HUES6 (cell line): ENCODE results near the gene PTPN3.
"Not testable (repeated sequence)": the region's sequence is repeated elsewhere in the genome, so short reads cannot be mapped to it uniquely, and the experiment has no call there.

Experiments used
- H3K27ac ChIP-seq: 2 replicates; pipeline ENCODE4 v1.7.0; 2013; ENCODE audit warnings: low read depth, mild to moderate bottlenecking, low read length, inconsistent platforms
- H3K27me3 ChIP-seq: 2 replicates; pipeline ENCODE4 v1.6.1; 2013; ENCODE audit warnings: low read length; ENCODE audit not compliant: control insufficient read depth, insufficient read depth
- H3K36me3 ChIP-seq: 2 replicates; pipeline ENCODE4 v1.6.1; 2013; ENCODE audit warnings: low read length; ENCODE audit not compliant: control insufficient read depth, insufficient read depth
- H3K4me1 ChIP-seq: 2 replicates; pipeline ENCODE4 v1.6.1; 2013; ENCODE audit warnings: low read length; ENCODE audit not compliant: control insufficient read depth, insufficient read depth
- H3K4me3 ChIP-seq: 2 replicates; pipeline ENCODE4 v1.5.1; 2013; ENCODE audit warnings: low read depth, low read length
- H3K9ac ChIP-seq: one replicate; pipeline ENCODE4 v1.6.1; 2013; ENCODE audit warnings: mild to moderate bottlenecking, low read length
- H3K9me3 ChIP-seq: 2 replicates; pipeline ENCODE4 v1.6.1; 2013; ENCODE audit warnings: low read depth, low read length; ENCODE audit not compliant: control insufficient read depth, insufficient read depth

PTPN3 gene

GRCh38 chr9:109520475-109521132 lies 22.5 kb upstream of the PTPN3 start:
- no peak overlapping the region for H3K27ac ChIP-seq
- no peaks in the 10 kb centered on the region for H3K36me3 ChIP-seq
- H3K27me3 ChIP-seq = no peaks in the 10 kb centered on the region; the same call in 1 of the 2 replicates
- no peak overlapping the region for H3K9ac ChIP-seq
- no peak overlapping the region for H3K4me3 ChIP-seq
- no peaks in the 10 kb centered on the region for H3K4me1 ChIP-seq
- H3K9me3 ChIP-seq = no peaks in the 10 kb centered on the region

GRCh38 chr9:109519366-109519765 lies 21.3 kb upstream of the PTPN3 start:
- Histone ChIP-seq H3K4me3 (no peak overlapping the region), H3K27me3 (no peaks in the 10 kb centered on the region; the same call in 1 of the 2 replicates), H3K36me3 (no peaks in the 10 kb centered on the region), H3K4me1 (no peaks in the 10 kb centered on the region), H3K9ac (no peak overlapping the region), H3K9me3 (no peaks in the 10 kb centered on the region), H3K27ac (no peak overlapping the region)

GRCh38 chr9:109518621-109519335 lies 20.7 kb upstream of the PTPN3 start:
- no peaks in the 10 kb centered on the region; the same call in 1 of the 2 replicates for H3K27me3 ChIP-seq
- no peaks in the 10 kb centered on the region for H3K36me3 ChIP-seq
- no peak overlapping the region for H3K4me3 ChIP-seq
- no peaks in the 10 kb centered on the region for H3K9me3 ChIP-seq
- no peak overlapping the region for H3K9ac ChIP-seq
- H3K4me1 ChIP-seq = no peaks in the 10 kb centered on the region
- no peak overlapping the region for H3K27ac ChIP-seq

GRCh38 chr9:109517901-109518377 lies 19.8 kb upstream of the PTPN3 start:
- Histone ChIP-seq H3K4me1 (no peaks in the 10 kb centered on the region), H3K4me3 (no peak overlapping the region), H3K9me3 (no peaks in the 10 kb centered on the region), H3K36me3 (no peaks in the 10 kb centered on the region), H3K27ac (no peak overlapping the region), H3K9ac (no peak overlapping the region), H3K27me3 (no peaks in the 10 kb centered on the region; the same call in 1 of the 2 replicates)

- Histone ChIP-seq H3K36me3 (no peaks in the 10 kb centered on the region), H3K9ac (no peak overlapping the region), H3K4me1 (no peaks in the 10 kb centered on the region), H3K27ac (no peak overlapping the region), H3K4me3 (no peak overlapping the region), H3K9me3 (no peaks in the 10 kb centered on the region), H3K27me3 (no peaks in the 10 kb centered on the region; the same call in 1 of the 2 replicates)
Measured at GRCh38 chr9:109513871-109514270, 15.8 kb upstream of the PTPN3 start.

- Histone ChIP-seq H3K9me3 (no peaks in the 10 kb centered on the region), H3K4me3 (no peak overlapping the region), H3K27me3 (no peaks in the 10 kb centered on the region; the same call in 1 of the 2 replicates), H3K4me1 (no peaks in the 10 kb centered on the region), H3K9ac (no peak overlapping the region), H3K36me3 (no peaks in the 10 kb centered on the region), H3K27ac (no peak overlapping the region)
Measured at GRCh38 chr9:109512170-109512756, 14.2 kb upstream of the PTPN3 start.

- no peaks in the 10 kb centered on the region for H3K36me3 ChIP-seq
- no peaks in the 10 kb centered on the region for H3K4me1 ChIP-seq
- H3K27me3 ChIP-seq = no peaks in the 10 kb centered on the region
- no peak overlapping the region for H3K4me3 ChIP-seq
- no peaks in the 10 kb centered on the region for H3K9me3 ChIP-seq
- H3K27ac ChIP-seq = no peak overlapping the region
- no peak overlapping the region for H3K9ac ChIP-seq
Measured at GRCh38 chr9:109510506-109510905, 12.4 kb upstream of the PTPN3 start.

GRCh38 chr9:109510042-109510441 lies 11.9 kb upstream of the PTPN3 start:
- H3K4me3 ChIP-seq, H3K27ac ChIP-seq, H3K4me1 ChIP-seq, H3K9ac ChIP-seq, H3K27me3 ChIP-seq, H3K36me3 ChIP-seq, H3K9me3 ChIP-seq: not testable (repeated sequence)

GRCh38 chr9:109509611-109510010 lies 11.5 kb upstream of the PTPN3 start:
- Histone ChIP-seq H3K9ac (no peak overlapping the region), H3K4me1 (no peaks in the 10 kb centered on the region), H3K4me3 (no peak overlapping the region), H3K36me3 (no peaks in the 10 kb centered on the region), H3K27ac (no peak overlapping the region), H3K27me3 (no peaks in the 10 kb centered on the region), H3K9me3 (no peaks in the 10 kb centered on the region)

- no peaks in the 10 kb centered on the region for H3K4me1 ChIP-seq
- H3K9ac ChIP-seq = no peak overlapping the region
- H3K36me3 ChIP-seq = no peaks in the 10 kb centered on the region
- H3K4me3 ChIP-seq = no peak overlapping the region
- H3K9me3 ChIP-seq = no peaks in the 10 kb centered on the region
- H3K27me3 ChIP-seq = peaks cover 9% of the 10 kb centered on the region
- H3K27ac ChIP-seq = no peak overlapping the region
Measured at GRCh38 chr9:109507421-109507838, 9.3 kb upstream of the PTPN3 start.

- no peaks in the 10 kb centered on the region for H3K9me3 ChIP-seq
- H3K4me3 ChIP-seq = no peak overlapping the region
- peaks cover 21% of the 10 kb centered on the region for H3K27me3 ChIP-seq
- H3K9ac ChIP-seq = no peak overlapping the region
- H3K4me1 ChIP-seq = no peaks in the 10 kb centered on the region
- H3K36me3 ChIP-seq = no peaks in the 10 kb centered on the region
- H3K27ac ChIP-seq = no peak overlapping the region
Measured at GRCh38 chr9:109506097-109506712, 8.1 kb upstream of the PTPN3 start.
